ENCODE results near the gene APBA2.

APBA2 gene

DNA sequence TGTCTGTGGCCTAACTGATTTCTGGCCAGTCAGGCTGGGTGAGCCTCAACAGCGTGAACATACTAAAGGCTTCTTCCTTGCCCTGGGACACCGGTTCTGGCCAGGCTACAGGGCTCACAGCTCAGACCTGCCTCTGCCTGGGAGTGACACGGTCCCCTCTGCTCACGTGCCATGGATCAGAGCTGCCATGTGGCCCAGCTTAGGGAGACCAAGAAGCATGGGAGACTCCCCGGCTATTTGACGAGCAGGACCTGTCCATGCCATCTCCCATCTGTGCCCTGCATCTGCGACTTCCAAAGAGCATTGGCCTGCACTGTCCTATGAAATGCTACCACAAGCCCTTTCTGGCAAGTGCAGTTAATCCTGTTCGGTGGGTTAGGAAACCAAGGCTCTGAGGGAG, 57.4 kb downstream of the APBA2 start:
- no peak for DNase-seq (ENCODE audit: low read depth)
- no peak overlapping the region for H3K4me3 ChIP-seq (ENCODE audit: low read depth, low read length)
- TF ChIP-seq, protein P1, sequence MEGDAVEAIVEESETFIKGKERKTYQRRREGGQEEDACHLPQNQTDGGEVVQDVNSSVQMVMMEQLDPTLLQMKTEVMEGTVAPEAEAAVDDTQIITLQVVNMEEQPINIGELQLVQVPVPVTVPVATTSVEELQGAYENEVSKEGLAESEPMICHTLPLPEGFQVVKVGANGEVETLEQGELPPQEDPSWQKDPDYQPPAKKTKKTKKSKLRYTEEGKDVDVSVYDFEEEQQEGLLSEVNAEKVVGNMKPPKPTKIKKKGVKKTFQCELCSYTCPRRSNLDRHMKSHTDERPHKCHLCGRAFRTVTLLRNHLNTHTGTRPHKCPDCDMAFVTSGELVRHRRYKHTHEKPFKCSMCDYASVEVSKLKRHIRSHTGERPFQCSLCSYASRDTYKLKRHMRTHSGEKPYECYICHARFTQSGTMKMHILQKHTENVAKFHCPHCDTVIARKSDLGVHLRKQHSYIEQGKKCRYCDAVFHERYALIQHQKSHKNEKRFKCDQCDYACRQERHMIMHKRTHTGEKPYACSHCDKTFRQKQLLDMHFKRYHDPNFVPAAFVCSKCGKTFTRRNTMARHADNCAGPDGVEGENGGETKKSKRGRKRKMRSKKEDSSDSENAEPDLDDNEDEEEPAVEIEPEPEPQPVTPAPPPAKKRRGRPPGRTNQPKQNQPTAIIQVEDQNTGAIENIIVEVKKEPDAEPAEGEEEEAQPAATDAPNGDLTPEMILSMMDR (IDR thresholded peaks at IDR 0.05; ENCODE audit: control insufficient read depth, extremely low read depth, insufficient read depth): no peak

DNA sequence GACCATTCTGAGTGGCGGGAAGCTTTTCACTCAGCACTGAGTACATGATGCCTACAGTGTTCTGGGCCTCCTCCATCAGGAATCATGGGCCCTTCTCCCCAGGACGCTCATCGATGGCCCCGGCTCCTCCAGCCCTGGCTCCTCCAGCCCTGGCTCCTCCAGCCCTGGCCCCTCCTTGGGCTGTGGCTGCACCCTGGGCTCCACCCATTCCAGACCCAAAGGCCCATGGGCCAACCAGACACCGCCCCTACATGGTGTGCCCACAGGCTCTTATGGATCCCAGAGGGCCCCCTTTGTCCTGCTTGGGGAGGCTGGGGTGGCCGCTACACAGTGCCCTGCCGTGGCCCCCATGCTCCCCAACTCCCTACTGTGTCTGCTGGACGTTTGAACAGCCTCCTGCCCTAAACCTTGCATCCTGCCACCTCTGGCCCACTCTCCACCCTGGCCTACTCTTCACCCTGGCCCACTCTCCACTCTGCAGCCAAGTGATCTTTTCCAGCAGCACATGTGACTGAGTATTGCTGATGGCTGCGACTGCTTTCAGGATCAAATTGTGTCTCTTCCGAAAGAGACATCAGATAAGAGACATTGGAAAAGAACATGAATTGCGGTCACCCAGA, 57.9 kb downstream of the APBA2 start:
- H3K4me3 ChIP-seq (ENCODE audit: low read depth, low read length): no peak overlapping the region
- TF ChIP-seq, protein P1 (IDR thresholded peaks at IDR 0.05; ENCODE audit: control insufficient read depth, extremely low read depth, insufficient read depth): no peak
- no peak for DNase-seq (ENCODE audit: low read depth)

DNA sequence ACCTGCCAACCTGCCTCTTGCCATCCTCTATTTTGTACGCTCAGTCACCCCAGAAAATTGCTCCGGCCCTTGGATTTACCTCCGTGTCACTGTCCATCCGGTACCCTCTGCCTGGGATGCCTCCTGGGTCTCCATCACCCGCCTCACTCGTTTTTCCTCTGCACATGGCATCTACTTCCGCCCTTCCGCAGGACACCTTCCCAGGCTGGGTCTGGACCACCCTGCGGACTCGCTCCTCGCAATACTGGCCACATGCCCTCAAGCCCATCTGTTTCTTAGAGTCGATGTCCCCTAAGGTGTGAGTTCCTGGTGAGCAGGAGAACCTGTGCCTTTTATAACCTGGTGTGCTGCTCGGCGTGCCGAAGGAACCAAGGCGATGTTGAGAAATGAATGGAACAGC, 58.5 kb downstream of the APBA2 start:
- H3K4me3 ChIP-seq (ENCODE audit: low read depth, low read length): no peak overlapping the region
- DNase-seq (ENCODE audit: low read depth): no peak
- TF ChIP-seq, protein P1 (IDR thresholded peaks at IDR 0.05; ENCODE audit: control insufficient read depth, extremely low read depth, insufficient read depth): no peak

DNA sequence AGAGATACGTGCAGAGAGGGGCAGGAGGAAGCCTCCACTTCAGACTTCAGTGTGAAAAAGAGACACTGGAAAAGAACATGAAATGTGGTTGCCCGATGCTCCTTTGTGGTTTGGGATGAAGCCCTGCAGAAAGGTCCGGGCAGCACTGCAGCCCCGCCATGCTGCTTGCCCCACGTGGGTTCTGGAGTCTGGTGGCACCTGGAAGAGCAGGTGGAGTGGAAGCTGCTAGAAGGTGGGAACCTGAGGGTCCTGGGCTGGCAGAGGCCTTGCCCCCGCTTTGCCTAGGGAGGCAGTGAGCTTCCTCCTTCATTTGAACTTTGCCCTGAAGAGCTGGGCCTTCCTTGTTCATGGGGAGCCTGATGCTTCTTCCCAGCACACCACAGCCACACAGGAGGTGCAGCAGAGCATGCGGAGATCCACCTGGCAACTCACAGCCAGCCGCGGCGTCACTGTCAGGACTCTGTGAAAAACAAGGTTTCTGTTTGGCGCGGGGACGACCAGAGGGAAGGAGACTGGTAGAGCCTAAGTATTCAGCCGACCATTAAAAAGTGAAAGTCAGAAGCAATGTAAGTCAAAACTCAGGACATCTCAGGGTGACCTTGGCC, 59.0 kb downstream of the APBA2 start:
- TF ChIP-seq, protein P1 (IDR thresholded peaks at IDR 0.05; ENCODE audit: control insufficient read depth, extremely low read depth, insufficient read depth): no peak
- DNase-seq (ENCODE audit: low read depth): no peak

DNA sequence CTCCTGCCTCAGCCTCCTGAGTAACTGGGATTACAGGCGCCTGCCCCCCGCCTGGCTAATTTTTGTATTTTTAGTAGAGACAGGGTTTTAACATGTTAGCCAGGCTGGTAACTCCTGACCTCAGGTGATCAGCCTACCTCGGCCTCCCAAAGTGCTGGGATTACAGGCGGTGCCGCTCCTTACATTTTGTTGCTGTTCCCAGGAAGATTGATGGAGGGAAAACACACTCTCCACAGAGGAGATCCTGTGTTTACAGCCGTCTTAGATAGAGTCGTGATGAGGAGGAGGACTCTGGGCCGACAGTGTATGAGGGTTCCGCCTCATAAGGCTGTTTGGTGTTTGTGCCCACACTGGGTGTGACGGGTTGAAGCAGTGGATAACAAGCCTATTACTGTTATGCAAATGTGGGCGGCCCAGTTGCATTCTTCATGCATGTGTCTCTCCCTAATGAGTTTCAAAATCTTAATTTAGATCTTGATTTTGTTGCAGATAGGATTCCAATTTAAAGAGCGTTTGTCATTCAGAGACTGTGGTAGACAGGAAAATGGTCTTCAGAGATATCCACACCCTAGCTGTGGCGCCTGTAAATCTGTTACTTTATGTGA, 60.0 kb downstream of the APBA2 start:
- DNase-seq (ENCODE audit: low read depth): no peak
- TF ChIP-seq, protein P1 (IDR thresholded peaks at IDR 0.05; ENCODE audit: control insufficient read depth, extremely low read depth, insufficient read depth): no peak
- no peak overlapping the region for H3K4me3 ChIP-seq (ENCODE audit: low read depth, low read length)

More for the DNA sequence above, 59.0 kb downstream of the APBA2 start:
- H3K4me3 ChIP-seq (ENCODE audit: low read depth, low read length): no peak overlapping the region

DNA sequence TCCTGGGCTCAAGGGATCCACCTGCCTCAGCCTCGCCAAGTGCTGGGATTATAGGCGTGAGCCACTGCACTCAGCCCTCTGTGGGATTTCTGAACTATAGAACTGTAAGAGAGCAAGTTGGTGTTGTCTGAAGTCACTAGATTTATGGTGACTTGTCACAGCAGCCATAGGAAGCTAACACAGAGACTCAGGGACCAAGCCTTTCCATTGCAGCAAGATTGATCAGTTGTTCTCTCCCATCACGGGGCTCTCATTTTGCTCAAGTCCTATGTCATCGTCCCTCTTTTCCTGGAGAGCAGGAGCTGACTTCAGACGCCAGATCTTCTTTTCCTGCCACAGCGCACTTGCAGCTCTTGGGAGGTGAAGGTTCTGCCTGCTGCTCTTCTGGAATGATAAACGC, 61.0 kb downstream of the APBA2 start:
- TF ChIP-seq, protein P1 (IDR thresholded peaks at IDR 0.05; ENCODE audit: control insufficient read depth, extremely low read depth, insufficient read depth): no peak
- DNase-seq (ENCODE audit: low read depth): no peak
- H3K4me3 ChIP-seq (ENCODE audit: low read depth, low read length): no peak overlapping the region
